GDM1 (cell line): ENCODE data around the gene MSL3.

ENCODE experiments used
- DNase-seq: peaks from one replicate; lab custom pipeline; 2025; lab: John Stamatoyannopoulos, UW

Gene MSL3

GRCh38 chrX:11759461-11760311 is 1.6 kb downstream of the MSL3 start:
- DNase-seq: peak; percentile 78

GRCh38 chrX:11760958-11761357 is 2.9 kb downstream of the MSL3 start:
- DNase-seq: no peak

GRCh38 chrX:11764602-11765067 is 6.6 kb downstream of the MSL3 start:
- no peak for DNase-seq

- DNase-seq: no peak
These were observed 7.4 kb downstream of the MSL3 start for GRCh38 chrX:11765449-11765848.

- DNase-seq: no peak
These were observed 8.4 kb downstream of the MSL3 start for GRCh38 chrX:11766487-11766886.

GRCh38 chrX:11768039-11768438 is 10.0 kb downstream of the MSL3 start:
- no peak for DNase-seq

GRCh38 chrX:11770320-11770719 is 12.3 kb downstream of the MSL3 start:
- peak; percentile 27 for DNase-seq

GRCh38 chrX:11778230-11778629 is 20.2 kb downstream of the MSL3 start:
- no peak for DNase-seq

- no peak for DNase-seq
These were observed 23.1 kb downstream of the MSL3 start for GRCh38 chrX:11781133-11781532.

GRCh38 chrX:11781734-11782370 is 23.8 kb downstream of the MSL3 start:
- no peak for DNase-seq

GRCh38 chrX:11784543-11784942 is 26.5 kb downstream of the MSL3 start:
- DNase-seq: no peak

GRCh38 chrX:11786862-11787261 is 28.8 kb downstream of the MSL3 start:
- no peak for DNase-seq

GRCh38 chrX:11787564-11787963 is 29.5 kb downstream of the MSL3 start:
- DNase-seq: no peak

GRCh38 chrX:11789809-11790208 is 31.8 kb downstream of the MSL3 start:
- DNase-seq: no peak

GRCh38 chrX:11791090-11791489 is 33.1 kb downstream of the MSL3 start:
- DNase-seq: no peak

GRCh38 chrX:11791537-11791936 is 33.5 kb downstream of the MSL3 start:
- no peak for DNase-seq

- DNase-seq: peak; percentile 13
These were observed 34.7 kb downstream of the MSL3 start for GRCh38 chrX:11792461-11793421.

- no peak for DNase-seq
These were observed 35.7 kb downstream of the MSL3 start for GRCh38 chrX:11793734-11794133.

GRCh38 chrX:11813341-11813740 is 55.3 kb downstream of the MSL3 start:
- no peak for DNase-seq
